ENCODE data around the gene POLR1D. TPM values are rescaled to one million over a fixed set of nuclear protein-coding genes. Genes with fewer than 3 reads are reported as not detected.

POLR1D gene
- total RNA-seq, 2 donors from 2014 or later: 123 to 124 TPM

- H3K27me3 ChIP-seq: no peaks in the 10 kb centered on the region
- H3K27ac ChIP-seq: no peak overlapping the region
- no peaks in the 10 kb centered on the region for H3K9me3 ChIP-seq
- H3K4me1 ChIP-seq: no peaks in the 10 kb centered on the region
- no peak overlapping the region for H3K4me3 ChIP-seq
- no peaks in the 10 kb centered on the region for H3K36me3 ChIP-seq
- intact Hi-C loops (cut with DNase I): no loop called here
- TF ChIP-seq, protein P1, sequence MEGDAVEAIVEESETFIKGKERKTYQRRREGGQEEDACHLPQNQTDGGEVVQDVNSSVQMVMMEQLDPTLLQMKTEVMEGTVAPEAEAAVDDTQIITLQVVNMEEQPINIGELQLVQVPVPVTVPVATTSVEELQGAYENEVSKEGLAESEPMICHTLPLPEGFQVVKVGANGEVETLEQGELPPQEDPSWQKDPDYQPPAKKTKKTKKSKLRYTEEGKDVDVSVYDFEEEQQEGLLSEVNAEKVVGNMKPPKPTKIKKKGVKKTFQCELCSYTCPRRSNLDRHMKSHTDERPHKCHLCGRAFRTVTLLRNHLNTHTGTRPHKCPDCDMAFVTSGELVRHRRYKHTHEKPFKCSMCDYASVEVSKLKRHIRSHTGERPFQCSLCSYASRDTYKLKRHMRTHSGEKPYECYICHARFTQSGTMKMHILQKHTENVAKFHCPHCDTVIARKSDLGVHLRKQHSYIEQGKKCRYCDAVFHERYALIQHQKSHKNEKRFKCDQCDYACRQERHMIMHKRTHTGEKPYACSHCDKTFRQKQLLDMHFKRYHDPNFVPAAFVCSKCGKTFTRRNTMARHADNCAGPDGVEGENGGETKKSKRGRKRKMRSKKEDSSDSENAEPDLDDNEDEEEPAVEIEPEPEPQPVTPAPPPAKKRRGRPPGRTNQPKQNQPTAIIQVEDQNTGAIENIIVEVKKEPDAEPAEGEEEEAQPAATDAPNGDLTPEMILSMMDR (IDR thresholded peaks at IDR 0.05): no peak
- no peak for DNase-seq
- no peak overlapping the region for H3K9ac ChIP-seq (ENCODE audit: low read depth in 2 of 2, low read length in 2 of 2)
These were observed 8.1 kb upstream of the POLR1D start for GRCh38 chr13:27613628-27614027.

- Histone ChIP-seq H3K4me3 (no peak overlapping the region), H3K9me3 (no peaks in the 10 kb centered on the region), H3K27ac (no peak overlapping the region), H3K9ac (ENCODE audit: low read depth in 2 of 2, low read length in 2 of 2) (peak overlapping the region in 1 of 2 donors; percentile 3), H3K36me3 (no peaks in the 10 kb centered on the region), H3K27me3 (no peaks in the 10 kb centered on the region), H3K4me1 (peaks cover 4% of the 10 kb centered on the region)
- no peak for DNase-seq
- intact Hi-C loops (cut with DNase I): no loop called here
- TF ChIP-seq, protein P1 (IDR thresholded peaks at IDR 0.05): no peak
These were observed 3.8 kb upstream of the POLR1D start for GRCh38 chr13:27617881-27618321.

DNA sequence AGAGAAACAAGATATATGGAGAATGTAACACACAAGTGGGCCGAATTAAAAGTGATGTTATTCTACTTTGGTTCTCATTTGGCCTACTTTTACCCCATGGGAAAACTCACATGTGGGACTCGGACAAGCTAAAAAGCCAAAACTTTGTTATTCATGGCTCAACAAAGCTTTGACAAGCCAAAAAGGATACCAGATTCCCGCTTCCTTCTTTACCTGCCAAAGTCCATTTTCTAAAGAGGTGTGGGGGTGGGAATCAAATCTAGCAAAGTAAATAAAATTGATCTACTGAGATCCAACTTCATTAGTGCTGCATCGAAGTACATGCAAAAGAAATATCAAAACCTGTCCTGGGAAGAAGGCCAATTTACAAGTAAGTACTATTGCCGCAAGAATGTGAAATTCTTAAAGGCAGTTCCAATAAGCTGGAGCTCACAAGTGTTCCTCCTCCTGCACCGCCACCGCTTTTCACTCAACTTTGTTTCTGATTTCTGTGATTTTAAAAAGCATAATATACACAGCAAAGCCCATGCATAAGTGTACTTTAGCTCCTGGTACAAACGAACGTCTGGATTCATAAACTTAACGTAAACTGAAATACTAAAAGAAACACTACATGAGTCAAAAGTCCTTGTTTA, 2.5 kb upstream of the POLR1D start:
- Histone ChIP-seq H3K27ac (peak overlapping the region; percentile 96), H3K9ac (ENCODE audit: low read depth in 2 of 2, low read length in 2 of 2) (peak overlapping the region; percentile 55 to 95), H3K27me3 (no peaks in the 10 kb centered on the region), H3K4me1 (peaks cover 8% of the 10 kb centered on the region), H3K9me3 (no peaks in the 10 kb centered on the region), H3K36me3 (no peaks in the 10 kb centered on the region), H3K4me3 (peak overlapping the region; percentile 65)
- TF ChIP-seq, protein P1 (IDR thresholded peaks at IDR 0.05): no peak
- intact Hi-C loops (cut with DNase I): no loop called here
- peak; percentile 29 for DNase-seq

DNA sequence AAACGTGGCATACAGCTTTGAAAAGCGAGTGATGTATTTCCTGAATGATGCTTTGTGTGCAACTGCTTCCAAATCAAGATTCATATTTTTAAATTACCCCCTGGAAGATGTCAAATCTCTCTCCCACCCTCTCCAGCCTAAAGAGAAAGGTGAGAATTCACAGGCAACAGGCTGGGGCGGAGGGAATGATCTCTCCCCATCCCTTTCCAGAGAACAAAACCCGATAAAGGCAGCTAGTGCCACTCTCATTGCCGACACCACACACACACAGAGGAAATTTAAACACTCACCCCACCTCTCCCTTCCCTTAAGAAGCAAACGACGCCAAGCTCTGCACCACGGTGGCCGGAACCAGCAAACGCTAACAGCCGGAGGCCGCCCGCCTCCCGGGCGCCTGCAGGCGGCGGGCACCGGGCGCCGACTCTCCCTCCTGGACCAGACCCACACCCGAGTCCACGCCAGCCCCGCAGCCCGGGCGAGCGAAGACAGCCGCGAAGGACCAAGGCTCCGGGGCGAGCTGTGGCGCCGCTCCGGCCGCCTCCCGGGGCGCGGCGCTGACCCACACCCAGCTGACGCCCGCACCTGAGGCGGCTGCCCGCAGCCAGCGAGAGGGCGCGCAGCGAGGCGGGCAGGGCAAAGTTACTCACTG, 1.8 kb upstream of the POLR1D start:
- Histone ChIP-seq H3K4me3 (peak overlapping the region; percentile 65), H3K9me3 (no peaks in the 10 kb centered on the region), H3K27me3 (no peaks in the 10 kb centered on the region), H3K9ac (ENCODE audit: low read depth in 2 of 2, low read length in 2 of 2) (peak overlapping the region; percentile 82 to 95), H3K36me3 (no peaks in the 10 kb centered on the region), H3K27ac (peak overlapping the region; percentile 96), H3K4me1 (peaks cover 8% of the 10 kb centered on the region)
- peak; percentile 43 for DNase-seq
- intact Hi-C loops (cut with DNase I): loop anchor here (10.0 kb wide), 1 partner anchor 195 kb away; the partner anchor contains the start of gene GTF3A
- TF ChIP-seq, protein P1 (IDR thresholded peaks at IDR 0.05): peak; percentile 16

GRCh38 chr13:27620377-27621115, 1.1 kb upstream of the POLR1D start, which contains the start of gene LNX2:
TSS of gene LNX2 (minus strand) at chr13:27620529. CDS start at chr13:27581703, 38,826 bp downstream.
- TF ChIP-seq, protein P1 (IDR thresholded peaks at IDR 0.05): no peak

More at GRCh38 chr13:27620377-27621115, 1.1 kb upstream of the POLR1D start, which contains the start of gene LNX2:
- peak within 1 kb of the TSS; percentile 65 for H3K4me3 ChIP-seq
- no peaks in the 10 kb centered on the region for H3K36me3 ChIP-seq
- H3K4me1 ChIP-seq: peaks cover 13% of the 10 kb centered on the region
- H3K27me3 ChIP-seq: no peaks in the 10 kb centered on the region
- no peaks in the 10 kb centered on the region for H3K9me3 ChIP-seq
- H3K27ac ChIP-seq: peak within 1 kb of the TSS; percentile 96
- DNase-seq: peak; percentile 98
- H3K9ac ChIP-seq (ENCODE audit: low read depth in 2 of 2, low read length in 2 of 2): peak within 1 kb of the TSS; percentile 82 to 95
- intact Hi-C loops (cut with DNase I): loop anchor here (10.0 kb wide), 1 partner anchor 196 kb away; the partner anchor contains the start of gene GTF3A

Measured in colonic mucosa (tissue), 4 donors.